ENCODE results near the gene ZNF891. TPM values are rescaled to one million over a fixed set of nuclear protein-coding genes. Genes with fewer than 3 reads are reported as not detected.
A peak's percentile ranks its signal among the peaks of the same experiment; 100 is the strongest.

Gene ZNF891
- 0.63 TPM for polyA plus RNA-seq

DNA sequence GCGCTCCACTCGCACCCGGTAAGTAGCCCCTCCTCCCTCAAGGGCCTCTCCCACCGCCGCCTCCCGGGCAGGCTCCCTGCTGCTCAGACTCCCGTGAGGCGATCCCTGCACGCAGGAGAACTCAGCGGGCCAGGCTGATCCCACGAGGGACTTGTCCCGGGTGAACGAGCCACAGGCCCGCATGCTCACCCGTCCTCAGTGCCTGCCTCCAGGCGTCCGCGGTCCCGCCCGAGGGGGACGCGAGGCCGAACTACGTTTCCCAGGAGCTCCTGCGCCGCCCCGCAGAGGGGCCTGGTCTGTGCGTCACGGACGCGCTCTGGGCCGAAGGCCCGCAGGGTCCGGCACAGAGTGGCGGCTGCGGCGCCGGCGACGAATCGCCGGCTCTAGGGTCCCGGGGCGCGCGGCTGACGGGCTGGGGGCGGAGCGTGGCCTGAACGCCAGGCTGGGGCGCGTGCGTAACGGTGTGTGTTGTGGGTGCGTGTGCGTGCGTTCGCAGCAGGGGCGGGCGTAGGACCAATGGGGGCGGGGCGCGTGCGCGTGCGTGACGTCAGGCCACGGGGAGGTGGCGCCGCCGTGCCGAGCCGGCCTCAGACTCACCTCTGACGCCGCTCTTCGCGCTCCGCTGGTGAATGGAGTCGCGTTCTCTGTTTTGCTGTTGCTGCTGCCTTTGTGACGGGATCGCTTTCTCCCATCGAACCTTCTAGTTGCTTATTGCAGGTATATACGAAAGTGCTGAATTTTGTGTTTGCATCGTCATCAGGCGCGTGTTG is at the start of gene ZNF891, which contains the start of gene ZNF10:
TSS of gene ZNF891 (minus strand) at position 237 of the 770 bp plus-strand sequence. CDS start 8,356 bp downstream, outside the sequence.
TSS of gene ZNF10 (plus strand) at position 590 of the 770 bp plus-strand sequence. CDS start 13,866 bp downstream, outside the sequence.
- H3K27ac Mint-ChIP-seq = peak within 1 kb of the TSS; percentile 97 to 100 (median 99)
- peaks cover 13 to 38% (median 34%) of the 10 kb centered on the region in 3 donors for H3K9me3 Mint-ChIP-seq
- peaks cover 15 to 20% (median 15%) of the 10 kb centered on the region in 3 donors for H3K4me1 Mint-ChIP-seq
- peak within 1 kb of the TSS; percentile 92 to 98 (median 96) for H3K4me3 Mint-ChIP-seq
- peaks cover 28% of the 10 kb centered on the region for H3K36me3 Mint-ChIP-seq
- no peaks in the 10 kb centered on the region for H3K27me3 Mint-ChIP-seq

DNA sequence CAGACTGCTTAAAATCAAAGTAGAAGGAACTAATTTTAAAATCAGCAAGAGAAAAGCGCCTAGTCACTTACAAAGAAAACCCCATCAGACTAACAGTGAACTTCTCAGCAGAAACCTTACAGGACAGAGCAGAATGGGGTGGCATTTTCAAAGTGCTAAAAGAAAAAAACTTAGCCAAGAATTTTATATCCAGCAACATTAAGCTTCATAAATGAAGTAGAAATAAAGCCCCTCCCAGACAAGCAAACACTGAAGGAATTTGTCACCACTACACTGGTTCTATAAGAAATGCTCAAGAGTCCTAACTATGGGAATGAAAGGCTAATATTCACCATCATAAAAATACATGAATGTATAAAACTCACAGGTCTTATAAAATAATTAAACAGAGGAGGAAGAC is 44.8 kb upstream of the ZNF891 start:
- H3K9me3 Mint-ChIP-seq = peaks cover 26 to 41% (median 32%) of the 10 kb centered on the region in 3 donors
- no peaks in the 10 kb centered on the region for H3K4me1 Mint-ChIP-seq
- H3K27ac Mint-ChIP-seq = no peak overlapping the region
- H3K4me3 Mint-ChIP-seq = no peak overlapping the region
- H3K27me3 Mint-ChIP-seq = no peaks in the 10 kb centered on the region
- H3K36me3 Mint-ChIP-seq = peaks cover 4% of the 10 kb centered on the region

DNA sequence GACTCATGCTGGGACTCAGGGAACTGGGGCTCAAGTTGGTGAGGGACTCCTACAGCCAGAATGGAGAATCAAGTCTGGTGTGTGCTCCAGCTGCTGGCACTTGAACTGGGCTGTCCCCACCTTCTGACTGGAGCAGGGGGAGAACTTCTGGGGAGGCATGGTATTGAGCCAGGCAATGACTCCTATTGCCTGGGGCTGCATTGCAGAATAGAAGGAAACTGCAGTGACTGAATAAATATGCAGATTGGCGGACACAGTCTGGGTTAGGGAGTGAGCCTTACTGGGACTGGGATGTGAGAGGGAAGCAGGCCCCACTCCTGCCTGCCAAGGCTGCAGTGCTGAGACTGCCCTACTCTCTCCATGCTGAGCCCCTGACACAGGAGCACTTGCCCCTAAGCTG is 42.4 kb upstream of the ZNF891 start:
- Mint-ChIP-seq H3K27ac (no peak overlapping the region), H3K4me3 (no peak overlapping the region), H3K27me3 (no peaks in the 10 kb centered on the region), H3K36me3 (peaks cover 3% of the 10 kb centered on the region), H3K4me1 (no peaks in the 10 kb centered on the region), H3K9me3 (peaks cover 25 to 38% (median 26%) of the 10 kb centered on the region in 3 donors)

DNA sequence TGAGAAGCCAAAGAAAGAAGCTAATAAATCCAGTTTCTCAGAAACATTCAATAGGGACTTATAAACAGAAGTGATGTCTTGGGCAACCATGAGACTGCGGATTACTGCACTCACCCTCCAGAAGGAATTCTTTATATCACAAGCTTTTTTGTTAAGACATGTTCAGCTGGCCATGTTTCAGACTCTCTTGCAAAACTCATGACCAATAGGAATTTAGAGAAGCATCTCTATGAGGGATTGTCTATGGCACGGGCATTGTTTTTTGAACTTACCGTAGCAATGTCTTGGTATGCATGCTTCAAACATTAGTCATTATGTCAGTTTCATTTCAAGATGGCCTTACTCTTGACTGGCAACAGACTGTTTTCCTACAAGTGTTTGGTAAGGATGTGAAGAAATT is 35.7 kb upstream of the ZNF891 start:
- H3K4me3 Mint-ChIP-seq = no peak overlapping the region
- peaks cover 17 to 39% (median 26%) of the 10 kb centered on the region in 3 donors for H3K9me3 Mint-ChIP-seq
- H3K4me1 Mint-ChIP-seq = no peaks in the 10 kb centered on the region
- H3K36me3 Mint-ChIP-seq = no peaks in the 10 kb centered on the region
- no peak overlapping the region for H3K27ac Mint-ChIP-seq
- no peaks in the 10 kb centered on the region for H3K27me3 Mint-ChIP-seq

DNA sequence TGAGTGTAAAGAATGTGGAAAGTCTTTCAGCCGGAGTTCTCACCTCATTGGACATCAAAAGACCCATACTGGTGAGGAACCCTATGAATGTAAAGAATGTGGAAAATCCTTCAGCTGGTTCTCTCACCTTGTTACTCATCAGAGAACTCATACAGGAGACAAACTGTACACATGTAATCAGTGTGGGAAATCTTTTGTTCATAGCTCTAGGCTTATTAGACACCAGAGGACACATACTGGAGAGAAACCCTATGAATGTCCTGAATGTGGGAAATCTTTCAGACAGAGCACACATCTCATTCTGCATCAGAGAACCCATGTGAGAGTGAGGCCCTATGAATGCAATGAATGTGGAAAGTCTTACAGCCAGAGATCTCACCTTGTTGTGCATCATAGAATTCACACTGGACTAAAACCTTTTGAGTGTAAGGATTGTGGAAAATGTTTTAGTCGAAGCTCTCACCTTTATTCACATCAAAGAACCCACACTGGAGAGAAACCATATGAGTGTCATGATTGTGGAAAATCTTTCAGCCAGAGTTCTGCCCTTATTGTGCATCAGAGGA is 26.1 kb upstream of the ZNF891 start:
- H3K36me3 Mint-ChIP-seq = peaks cover 45% of the 10 kb centered on the region
- peaks cover 0 to 2% (median 0%) of the 10 kb centered on the region in 3 donors for H3K4me1 Mint-ChIP-seq
- peak overlapping the region in 1 of 4 donors; percentile 28 for H3K4me3 Mint-ChIP-seq
- no peaks in the 10 kb centered on the region for H3K27me3 Mint-ChIP-seq
- H3K9me3 Mint-ChIP-seq = peaks cover 27 to 66% (median 58%) of the 10 kb centered on the region in 3 donors
- H3K27ac Mint-ChIP-seq = no peak overlapping the region

DNA sequence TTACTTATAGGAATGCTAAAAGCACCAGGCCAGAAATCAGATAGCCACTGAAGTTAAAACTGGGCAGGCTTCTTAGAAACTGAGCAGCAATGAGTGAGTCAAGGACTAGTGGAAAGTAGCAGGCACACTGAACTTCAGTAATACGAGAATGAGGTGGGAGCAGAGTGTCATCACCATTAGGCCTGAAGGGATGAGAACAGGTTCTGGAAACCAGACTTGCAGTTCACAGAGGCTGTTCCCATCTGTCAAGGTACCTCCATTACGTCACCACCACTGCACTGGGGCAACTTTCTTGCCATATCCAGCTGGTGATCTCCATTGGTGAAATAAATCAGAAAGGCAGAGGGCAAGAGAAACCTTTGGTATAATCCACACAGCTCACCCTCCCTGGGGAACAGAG is 15.9 kb upstream of the ZNF891 start:
- Mint-ChIP-seq H3K4me1 (peaks cover 0 to 4% (median 1%) of the 10 kb centered on the region in 3 donors), H3K27ac (peak overlapping the region in 1 of 3 donors; percentile 48), H3K9me3 (peaks cover 19 to 37% (median 37%) of the 10 kb centered on the region in 3 donors), H3K27me3 (no peaks in the 10 kb centered on the region), H3K36me3 (peaks cover 56% of the 10 kb centered on the region), H3K4me3 (no peak overlapping the region)

DNA sequence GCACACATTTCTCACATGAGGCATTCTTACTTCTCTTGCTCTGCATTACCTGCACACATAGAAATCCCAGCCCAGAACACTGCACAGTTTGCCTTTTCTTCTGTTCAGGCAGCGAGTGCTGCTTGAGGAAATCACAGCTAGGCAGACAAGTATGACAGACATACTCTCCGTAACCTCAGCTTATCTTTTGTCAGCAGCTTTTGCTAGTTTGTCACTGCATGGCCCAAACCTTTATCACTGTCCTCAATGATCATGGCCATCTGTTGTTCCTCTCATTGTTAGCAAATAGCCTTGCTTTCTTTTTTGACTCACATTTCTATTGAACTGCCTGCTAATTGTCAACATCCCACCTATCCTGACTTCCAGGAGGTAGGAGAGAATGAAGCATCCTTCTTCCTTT is 5.7 kb upstream of the ZNF891 start:
- Mint-ChIP-seq H3K4me3 (peak overlapping the region in 1 of 4 donors; percentile 34), H3K27ac (peak overlapping the region in 2 of 3 donors; percentile 8 to 13), H3K36me3 (peaks cover 40% of the 10 kb centered on the region), H3K4me1 (peaks cover 9 to 11% (median 10%) of the 10 kb centered on the region in 3 donors), H3K9me3 (peaks cover 40 to 62% (median 49%) of the 10 kb centered on the region in 3 donors), H3K27me3 (no peaks in the 10 kb centered on the region)

DNA sequence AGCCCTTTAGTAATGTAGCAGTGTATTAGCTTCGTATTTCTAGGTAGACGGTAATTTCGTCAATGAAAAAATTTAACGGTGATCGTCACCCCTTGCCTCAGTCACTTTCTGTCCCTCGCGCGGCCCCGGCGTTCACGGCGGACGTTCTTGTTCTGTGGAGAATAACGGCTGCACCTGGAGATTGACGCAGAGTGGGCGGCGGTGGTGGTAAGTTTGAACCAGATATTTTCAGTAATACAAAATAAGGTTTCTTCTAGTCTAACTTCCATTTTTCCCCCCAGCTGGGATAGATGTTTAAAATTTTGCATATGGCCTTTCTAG is 694 bp upstream of the ZNF891 start:
- Mint-ChIP-seq H3K4me1 (peaks cover 15 to 20% (median 17%) of the 10 kb centered on the region in 3 donors), H3K27ac (peak overlapping the region; percentile 97 to 100 (median 99)), H3K36me3 (peaks cover 28% of the 10 kb centered on the region), H3K9me3 (peaks cover 17 to 40% (median 35%) of the 10 kb centered on the region in 3 donors), H3K4me3 (peak overlapping the region; percentile 92 to 98 (median 96)), H3K27me3 (no peaks in the 10 kb centered on the region)

DNA sequence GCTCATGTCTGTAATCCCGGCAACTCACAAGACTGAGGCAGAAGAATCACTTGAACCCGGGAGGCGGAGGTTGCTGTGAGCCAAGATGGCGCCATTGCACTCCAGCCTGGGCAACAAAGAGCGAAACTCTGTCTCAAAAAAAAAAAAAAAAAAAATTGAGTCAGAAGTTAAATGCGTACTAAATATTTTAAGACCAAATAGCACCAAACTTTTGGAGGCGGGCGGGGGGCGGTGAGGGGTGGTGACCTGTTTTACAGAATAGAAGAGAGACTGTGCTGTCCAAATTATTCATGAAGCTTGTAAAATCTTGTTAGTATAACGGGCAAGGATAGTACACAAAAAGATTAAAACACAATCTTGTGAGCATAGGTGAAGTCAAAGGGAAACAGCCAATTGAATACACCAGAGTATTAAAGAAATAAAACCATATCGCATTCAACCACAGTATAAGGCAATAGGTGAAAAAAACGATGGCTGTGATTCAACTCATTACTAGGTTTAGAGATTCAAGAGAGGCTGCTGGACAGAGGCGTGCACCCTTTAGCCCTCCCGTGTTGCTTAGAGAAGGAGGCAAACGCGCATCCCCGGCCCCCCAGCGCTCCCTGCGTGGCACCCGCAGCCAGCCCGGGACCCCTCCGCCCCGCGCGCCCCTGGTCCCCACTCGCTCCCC is 571 bp downstream of the ZNF891 start:
- H3K36me3 Mint-ChIP-seq = peaks cover 26% of the 10 kb centered on the region
- H3K27ac Mint-ChIP-seq = peak overlapping the region; percentile 97 to 100 (median 99)
- H3K4me1 Mint-ChIP-seq = peaks cover 13 to 20% (median 15%) of the 10 kb centered on the region in 3 donors
- peak overlapping the region; percentile 92 to 98 (median 96) for H3K4me3 Mint-ChIP-seq
- H3K9me3 Mint-ChIP-seq = peaks cover 11 to 39% (median 33%) of the 10 kb centered on the region in 3 donors
- H3K27me3 Mint-ChIP-seq = no peaks in the 10 kb centered on the region

DNA sequence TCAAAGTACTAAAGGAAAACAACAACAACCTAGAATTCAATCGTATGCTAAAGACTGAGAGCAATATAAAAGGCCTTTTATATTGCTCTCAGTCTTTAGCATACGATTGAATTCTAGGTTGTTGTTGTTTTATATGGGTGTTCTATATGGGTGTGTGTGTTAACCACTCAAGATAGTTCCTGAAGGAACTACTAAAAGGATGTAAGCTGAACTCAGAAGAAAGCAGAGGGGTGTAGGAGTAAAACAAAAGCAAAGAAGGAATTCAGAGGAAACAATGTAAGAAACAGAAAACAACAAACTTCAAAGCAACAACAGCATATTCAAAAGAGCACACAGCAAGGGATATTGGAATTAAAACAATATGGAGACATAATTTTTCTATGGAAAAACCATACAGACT is 5.4 kb downstream of the ZNF891 start:
- no peaks in the 10 kb centered on the region for H3K27me3 Mint-ChIP-seq
- peaks cover 3 to 5% (median 4%) of the 10 kb centered on the region in 3 donors for H3K4me1 Mint-ChIP-seq
- H3K27ac Mint-ChIP-seq = no peak overlapping the region
- H3K4me3 Mint-ChIP-seq = peak overlapping the region in 1 of 4 donors; percentile 74
- H3K9me3 Mint-ChIP-seq = peaks cover 13 to 42% (median 34%) of the 10 kb centered on the region in 3 donors
- H3K36me3 Mint-ChIP-seq = peaks cover 28% of the 10 kb centered on the region

DNA sequence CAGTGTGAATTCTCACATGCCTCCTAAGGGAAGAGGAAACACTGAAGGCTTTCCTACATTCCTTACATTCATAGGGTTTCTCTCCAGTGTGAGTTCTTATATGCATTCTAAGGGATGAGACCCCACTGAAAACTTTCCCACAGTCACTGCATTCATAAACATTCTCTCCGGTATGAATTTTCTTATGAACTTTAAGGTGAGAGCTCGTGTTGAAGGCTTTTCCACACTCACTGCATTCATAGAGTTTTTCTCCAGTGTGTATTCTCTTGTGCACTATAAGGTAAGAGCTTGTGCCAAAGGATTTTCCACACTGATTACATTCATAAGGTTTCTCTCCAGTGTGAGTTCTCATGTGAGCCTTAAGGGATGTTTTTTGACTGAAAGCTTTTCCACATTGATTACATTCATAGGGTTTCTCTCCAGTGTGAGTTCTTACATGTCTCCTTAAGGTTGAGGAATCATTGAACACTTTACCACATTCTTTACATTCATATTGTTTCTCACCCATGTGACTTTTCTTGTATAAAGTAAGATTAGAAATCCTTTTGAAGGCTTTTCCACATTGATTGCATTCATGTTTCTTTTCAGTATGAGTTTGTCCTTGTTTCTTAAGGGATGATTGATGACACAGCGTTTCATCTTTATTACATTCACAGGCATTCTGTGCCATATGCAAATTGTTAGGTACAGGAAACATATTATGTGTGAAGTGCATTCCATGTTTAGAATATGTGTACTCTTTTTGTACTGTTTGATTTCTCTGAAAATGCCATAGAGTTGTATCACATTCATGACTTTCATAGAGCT is 9.5 kb downstream of the ZNF891 start:
- Mint-ChIP-seq H3K36me3 (peaks cover 25% of the 10 kb centered on the region), H3K4me3 (no peak overlapping the region), H3K27ac (no peak overlapping the region), H3K27me3 (no peaks in the 10 kb centered on the region), H3K4me1 (peaks cover 0 to 5% (median 0%) of the 10 kb centered on the region in 3 donors), H3K9me3 (peaks cover 25 to 47% (median 42%) of the 10 kb centered on the region in 3 donors)

DNA sequence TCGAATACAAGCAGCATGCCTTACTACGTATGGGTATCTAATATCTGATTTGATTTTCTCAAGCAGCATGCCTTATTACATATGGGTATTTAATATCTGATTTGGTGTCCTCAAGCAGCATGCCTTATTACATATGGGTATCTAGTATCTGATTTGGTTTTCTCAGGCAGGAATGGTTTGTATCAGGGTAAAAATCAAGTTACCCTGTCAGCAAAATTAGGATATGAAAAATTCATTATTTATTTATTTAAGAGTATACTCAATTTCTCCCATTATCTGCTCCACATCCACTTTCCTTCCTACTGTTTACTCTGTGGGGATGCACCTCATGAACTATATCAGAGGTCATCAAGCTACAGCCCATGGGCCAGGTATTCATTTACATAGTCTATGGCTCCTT is 21.9 kb downstream of the ZNF891 start:
- Mint-ChIP-seq H3K4me1 (no peaks in the 10 kb centered on the region), H3K36me3 (peaks cover 21% of the 10 kb centered on the region), H3K4me3 (peak overlapping the region in 1 of 4 donors; percentile 18), H3K9me3 (peaks cover 6 to 55% (median 42%) of the 10 kb centered on the region in 3 donors), H3K27ac (no peak overlapping the region), H3K27me3 (no peaks in the 10 kb centered on the region)

DNA sequence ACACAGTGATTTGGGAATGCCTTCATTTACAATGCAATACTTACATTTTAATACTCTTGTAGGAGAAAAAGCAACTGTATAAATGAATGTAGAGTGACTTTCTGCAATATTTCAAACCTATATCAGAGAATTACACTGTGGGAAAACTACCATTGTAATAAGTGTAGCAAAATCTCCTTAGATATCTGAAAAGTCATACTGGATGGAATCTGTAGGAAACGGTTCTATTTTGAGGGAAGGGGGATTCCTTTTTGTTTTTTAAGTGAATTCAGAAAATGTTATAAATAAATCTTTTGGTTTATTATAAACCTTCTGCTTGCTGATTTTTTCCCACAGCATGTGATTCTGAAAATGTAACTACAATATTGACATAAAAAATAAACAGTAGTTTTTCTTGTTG is 23.0 kb downstream of the ZNF891 start:
- H3K4me1 Mint-ChIP-seq = no peaks in the 10 kb centered on the region
- peaks cover 6 to 55% (median 38%) of the 10 kb centered on the region in 3 donors for H3K9me3 Mint-ChIP-seq
- peaks cover 24% of the 10 kb centered on the region for H3K36me3 Mint-ChIP-seq
- H3K27me3 Mint-ChIP-seq = no peaks in the 10 kb centered on the region
- H3K4me3 Mint-ChIP-seq = no peak overlapping the region
- H3K27ac Mint-ChIP-seq = no peak overlapping the region

DNA sequence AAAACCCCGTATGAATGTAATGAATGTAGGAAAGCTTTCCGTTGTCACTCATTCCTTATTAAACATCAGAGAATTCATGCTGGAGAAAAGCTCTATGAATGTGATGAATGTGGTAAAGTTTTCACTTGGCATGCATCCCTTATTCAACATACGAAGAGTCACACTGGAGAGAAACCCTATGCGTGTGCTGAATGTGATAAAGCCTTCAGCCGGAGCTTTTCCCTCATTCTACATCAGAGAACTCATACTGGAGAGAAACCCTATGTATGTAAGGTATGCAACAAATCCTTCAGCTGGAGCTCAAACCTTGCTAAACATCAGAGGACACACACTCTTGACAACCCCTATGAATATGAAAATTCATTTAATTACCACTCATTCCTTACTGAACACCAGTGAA is 23.8 kb downstream of the ZNF891 start:
- Mint-ChIP-seq H3K27ac (no peak overlapping the region), H3K9me3 (peaks cover 8 to 55% (median 41%) of the 10 kb centered on the region in 3 donors), H3K36me3 (peaks cover 26% of the 10 kb centered on the region)

More for the DNA sequence above, 23.8 kb downstream of the ZNF891 start:
- H3K4me1 Mint-ChIP-seq = peaks cover 0 to 3% (median 0%) of the 10 kb centered on the region in 3 donors
- no peaks in the 10 kb centered on the region for H3K27me3 Mint-ChIP-seq
- H3K4me3 Mint-ChIP-seq = no peak overlapping the region
